MM.1S (cell line): ENCODE results near the gene ADAMTS17.

Source experiments
- CTCF ChIP-seq: fragments of 300-600 bp; sonication (generic); IDR thresholded peaks from 2 replicates; pipeline ENCODE4 v1.5.1; 2016; ENCODE audit warnings: antibody characterized with exemption, low read length, mixed read lengths
- EZH2 ChIP-seq: fragments of 300-600 bp; sonication (generic); optimal IDR thresholded peaks from 2 replicates; pipeline ENCODE3; 2017; ENCODE audit warnings: low read depth, mild to moderate bottlenecking, antibody characterized with exemption, low read length, mixed read lengths

- TF ChIP-seq CTCF, result no peak
- no peak for TF ChIP-seq EZH2
Measured at GRCh38 chr15:100221471-100222348, 120.1 kb downstream of the ADAMTS17 start.
